ENCODE data around the gene SLITRK4. TPM values are rescaled to one million over a fixed set of nuclear protein-coding genes. Genes with fewer than 3 reads are reported as not detected.

SLITRK4 gene
- total RNA-seq, 4 donors from 2014 or later, result 0.42 to 1.9 (median 0.51) TPM

DNA sequence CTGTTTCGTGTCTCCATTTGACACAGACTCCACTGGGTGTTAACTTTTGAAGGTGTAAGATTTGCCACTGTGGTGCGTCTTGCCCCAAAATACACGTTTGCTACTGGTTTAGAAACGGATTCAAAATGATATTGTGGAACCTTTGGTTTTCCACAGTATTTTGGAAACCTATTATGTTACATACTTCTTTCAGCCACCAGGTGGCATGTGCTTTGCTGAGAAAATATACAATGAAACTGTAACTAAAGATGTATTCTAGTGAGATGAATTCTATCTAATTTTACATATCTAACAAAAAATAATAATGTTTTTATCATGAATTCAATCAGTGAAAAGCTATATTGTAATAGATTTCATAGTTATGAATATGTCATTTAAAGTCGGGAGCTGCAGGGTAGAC is 28.4 kb upstream of the SLITRK4 start:
- no peak overlapping the region for H3K4me3 ChIP-seq
- TF ChIP-seq, protein P1, sequence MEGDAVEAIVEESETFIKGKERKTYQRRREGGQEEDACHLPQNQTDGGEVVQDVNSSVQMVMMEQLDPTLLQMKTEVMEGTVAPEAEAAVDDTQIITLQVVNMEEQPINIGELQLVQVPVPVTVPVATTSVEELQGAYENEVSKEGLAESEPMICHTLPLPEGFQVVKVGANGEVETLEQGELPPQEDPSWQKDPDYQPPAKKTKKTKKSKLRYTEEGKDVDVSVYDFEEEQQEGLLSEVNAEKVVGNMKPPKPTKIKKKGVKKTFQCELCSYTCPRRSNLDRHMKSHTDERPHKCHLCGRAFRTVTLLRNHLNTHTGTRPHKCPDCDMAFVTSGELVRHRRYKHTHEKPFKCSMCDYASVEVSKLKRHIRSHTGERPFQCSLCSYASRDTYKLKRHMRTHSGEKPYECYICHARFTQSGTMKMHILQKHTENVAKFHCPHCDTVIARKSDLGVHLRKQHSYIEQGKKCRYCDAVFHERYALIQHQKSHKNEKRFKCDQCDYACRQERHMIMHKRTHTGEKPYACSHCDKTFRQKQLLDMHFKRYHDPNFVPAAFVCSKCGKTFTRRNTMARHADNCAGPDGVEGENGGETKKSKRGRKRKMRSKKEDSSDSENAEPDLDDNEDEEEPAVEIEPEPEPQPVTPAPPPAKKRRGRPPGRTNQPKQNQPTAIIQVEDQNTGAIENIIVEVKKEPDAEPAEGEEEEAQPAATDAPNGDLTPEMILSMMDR (IDR thresholded peaks at IDR 0.05), result peak in 2 of 3 experiments; percentile 33 to 39
- TF ChIP-seq POLR2AphosphoS5 (IDR thresholded peaks at IDR 0.05), result no peak
- H3K36me3 ChIP-seq, result no peaks in the 10 kb centered on the region
- no peak for DNase-seq (ENCODE audit: extremely low spot score)
- H3K27ac ChIP-seq (replicated peaks in 1 of 4), result no peak overlapping the region
- H3K9me3 ChIP-seq, result no peaks in the 10 kb centered on the region
- WGBS, result 39% methylated on average over 5 of the region's 5 CpGs
- intact Hi-C loops (cut with DNase I), result no loop called here
- H3K27me3 ChIP-seq, result no peaks in the 10 kb centered on the region
- no peaks in the 10 kb centered on the region for H3K4me1 ChIP-seq

DNA sequence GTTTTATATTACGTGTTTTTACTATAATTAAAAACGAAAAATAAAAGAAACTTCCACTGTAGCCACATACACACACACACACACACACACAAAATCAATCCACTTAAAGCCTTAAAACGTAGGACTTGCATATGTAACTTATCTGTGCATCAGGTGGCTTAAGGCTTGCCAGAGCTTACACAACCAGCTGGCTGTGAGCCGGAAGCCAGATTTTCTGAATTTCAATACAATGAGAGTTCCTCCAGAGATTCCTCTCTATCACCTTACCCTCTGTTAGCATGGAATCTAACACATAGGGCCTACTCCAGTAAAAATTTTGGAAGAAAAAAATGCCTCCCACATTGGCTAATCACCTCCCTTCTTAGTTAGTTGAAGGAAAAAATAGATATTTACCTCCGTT is 27.9 kb upstream of the SLITRK4 start:
- intact Hi-C loops (cut with DNase I), result no loop called here
- TF ChIP-seq, protein P1 (IDR thresholded peaks at IDR 0.05), result no peak
- TF ChIP-seq POLR2AphosphoS5 (IDR thresholded peaks at IDR 0.05) (no peak), EP300 (IDR thresholded peaks at IDR 0.05) (no peak)
- no peaks in the 10 kb centered on the region for H3K27me3 ChIP-seq
- no peaks in the 10 kb centered on the region for H3K36me3 ChIP-seq
- DNase-seq (ENCODE audit: extremely low spot score), result no peak
- WGBS, result 51% methylated on average over 5 of the region's 5 CpGs
- H3K4me1 ChIP-seq, result no peaks in the 10 kb centered on the region
- H3K27ac ChIP-seq (replicated peaks in 1 of 4), result no peak overlapping the region
- H3K4me3 ChIP-seq, result no peak overlapping the region
- H3K9me3 ChIP-seq, result no peaks in the 10 kb centered on the region

DNA sequence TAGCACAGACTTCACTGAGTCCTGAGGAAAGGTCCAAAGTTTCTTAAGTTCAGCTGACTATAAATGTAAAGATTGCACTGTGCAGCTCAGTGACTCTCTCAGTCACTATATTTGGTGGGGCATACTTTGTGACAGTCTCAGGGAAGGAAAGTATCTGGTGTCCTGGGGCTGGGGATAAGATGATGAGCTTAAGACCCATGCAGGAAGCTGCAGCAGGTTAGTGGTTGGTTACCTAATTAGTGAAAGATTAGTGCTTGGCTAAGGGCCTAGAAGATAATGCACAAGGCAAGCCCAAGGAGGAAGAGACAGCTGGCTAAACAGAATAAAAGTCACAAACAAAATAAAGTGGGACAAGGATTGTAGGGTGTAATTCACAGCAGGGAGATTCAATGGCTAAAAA is 25.4 kb upstream of the SLITRK4 start:
- DNase-seq (ENCODE audit: extremely low spot score), result no peak
- no peaks in the 10 kb centered on the region for H3K36me3 ChIP-seq
- no peaks in the 10 kb centered on the region for H3K9me3 ChIP-seq
- TF ChIP-seq POLR2AphosphoS5 (IDR thresholded peaks at IDR 0.05) (no peak), EP300 (IDR thresholded peaks at IDR 0.05) (no peak), POLR2A (IDR thresholded peaks at IDR 0.05; ENCODE audit: low read depth) (no peak)
- TF ChIP-seq, protein P1 (IDR thresholded peaks at IDR 0.05), result no peak
- no peaks in the 10 kb centered on the region for H3K27me3 ChIP-seq
- no peak overlapping the region for H3K27ac ChIP-seq (replicated peaks in 1 of 4)
- H3K4me1 ChIP-seq, result no peaks in the 10 kb centered on the region
- intact Hi-C loops (cut with DNase I), result no loop called here
- no peak overlapping the region for H3K4me3 ChIP-seq

DNA sequence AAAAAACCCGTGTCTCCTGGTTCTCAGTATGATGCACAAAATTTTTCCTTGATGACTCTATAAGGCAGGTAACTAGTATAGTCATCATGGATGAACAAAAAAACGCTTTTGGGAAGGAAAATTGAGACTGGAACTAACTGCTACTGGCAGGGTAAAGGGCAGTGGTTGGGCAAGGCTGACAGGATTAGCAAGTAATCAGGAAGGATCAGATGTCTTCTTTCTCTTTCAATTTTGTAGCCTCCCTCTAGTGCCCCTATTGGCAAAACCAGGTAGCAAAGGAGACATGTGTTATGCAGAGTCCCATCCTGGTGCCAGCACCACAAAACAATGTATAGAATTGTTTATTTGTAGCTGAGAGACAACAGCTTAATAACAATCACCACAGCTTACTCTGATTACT is 12.8 kb upstream of the SLITRK4 start:
- WGBS, result 37% methylated on average over 2 of the region's 2 CpGs

DNA sequence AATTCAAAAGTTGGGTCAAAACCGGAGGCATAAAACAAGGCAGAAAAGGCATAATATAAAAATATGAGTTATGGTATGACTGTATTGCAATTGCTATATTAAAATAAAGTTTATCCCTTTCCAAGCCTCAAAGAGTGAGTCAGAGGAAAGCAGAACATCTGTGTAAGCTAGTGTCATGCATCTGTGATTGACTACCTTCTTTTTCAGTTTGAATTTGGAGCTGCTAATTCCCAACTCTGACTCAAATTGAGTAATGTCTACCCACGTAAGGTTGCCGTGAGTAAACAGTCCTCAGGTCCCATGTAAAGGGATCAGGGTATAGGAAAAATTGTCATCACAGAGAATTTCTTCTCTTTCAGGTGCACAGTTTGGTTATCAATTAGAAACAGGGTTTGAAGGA is 6.5 kb upstream of the SLITRK4 start:
- TF ChIP-seq POLR2AphosphoS5 (IDR thresholded peaks at IDR 0.05) (no peak), EP300 (IDR thresholded peaks at IDR 0.05) (no peak), POLR2A (IDR thresholded peaks at IDR 0.05; ENCODE audit: low read depth) (no peak)
- TF ChIP-seq, protein P1 (IDR thresholded peaks at IDR 0.05), result no peak
- Histone ChIP-seq H3K9me3 (no peaks in the 10 kb centered on the region), H3K4me3 (no peak overlapping the region), H3K27ac (replicated peaks in 1 of 4) (no peak overlapping the region), H3K27me3 (no peaks in the 10 kb centered on the region), H3K4me1 (no peaks in the 10 kb centered on the region), H3K36me3 (no peaks in the 10 kb centered on the region)
- intact Hi-C loops (cut with DNase I), result no loop called here
- DNase-seq (ENCODE audit: extremely low spot score), result no peak
- WGBS, result 72% methylated on average over 3 of the region's 3 CpGs

More for the DNA sequence above, 12.8 kb upstream of the SLITRK4 start:
- no peak overlapping the region for H3K4me3 ChIP-seq
- no peak for DNase-seq (ENCODE audit: extremely low spot score)
- H3K36me3 ChIP-seq, result no peaks in the 10 kb centered on the region
- TF ChIP-seq POLR2A (IDR thresholded peaks at IDR 0.05; ENCODE audit: low read depth) (no peak), POLR2AphosphoS5 (IDR thresholded peaks at IDR 0.05) (no peak), EP300 (IDR thresholded peaks at IDR 0.05) (no peak)
- TF ChIP-seq, protein P1 (IDR thresholded peaks at IDR 0.05), result no peak
- intact Hi-C loops (cut with DNase I), result no loop called here
- no peaks in the 10 kb centered on the region for H3K4me1 ChIP-seq
- H3K27ac ChIP-seq (replicated peaks in 1 of 4), result no peak overlapping the region
- no peaks in the 10 kb centered on the region for H3K27me3 ChIP-seq
- H3K9me3 ChIP-seq, result no peaks in the 10 kb centered on the region

All from esophagus muscularis mucosa (tissue), 4 donors.